Measurements from ENCODE around the gene MYO7B. TPM values are rescaled to one million over a fixed set of nuclear protein-coding genes. Genes with fewer than 3 reads are reported as not detected.

The MYO7B gene
- total RNA-seq, 1 donor from 2014 or later: 1.3 TPM

GRCh38 chr2:127625572-127625951, 90.1 kb downstream of the MYO7B start:
- H3K27me3 ChIP-seq: no peaks in the 10 kb centered on the region
- intact Hi-C loops (cut with DNase I): no loop called here
- no peak overlapping the region for H3K4me3 ChIP-seq
- peak in 1 of 2 donors; percentile 56 for DNase-seq (ENCODE audit: low spot score in 2 of 2)
- no peaks in the 10 kb centered on the region for H3K4me1 ChIP-seq
- H3K36me3 ChIP-seq: no peaks in the 10 kb centered on the region
- H3K27ac ChIP-seq: no peak overlapping the region
- TF ChIP-seq CTCF (IDR thresholded peaks at IDR 0.05): no peak
- no peaks in the 10 kb centered on the region for H3K9me3 ChIP-seq

GRCh38 chr2:127626175-127626574, 90.7 kb downstream of the MYO7B start:
- no peaks in the 10 kb centered on the region for H3K9me3 ChIP-seq
- TF ChIP-seq CTCF (IDR thresholded peaks at IDR 0.05): no peak
- no peak for DNase-seq (ENCODE audit: low spot score in 2 of 2)
- no peak overlapping the region for H3K4me3 ChIP-seq
- no peaks in the 10 kb centered on the region for H3K27me3 ChIP-seq
- no peak overlapping the region for H3K27ac ChIP-seq
- intact Hi-C loops (cut with DNase I): no loop called here
- no peaks in the 10 kb centered on the region for H3K4me1 ChIP-seq
- H3K36me3 ChIP-seq: no peaks in the 10 kb centered on the region

GRCh38 chr2:127626917-127627739, 91.6 kb downstream of the MYO7B start:
- Histone ChIP-seq H3K4me3 (no peak overlapping the region), H3K36me3 (no peaks in the 10 kb centered on the region), H3K27ac (no peak overlapping the region), H3K27me3 (no peaks in the 10 kb centered on the region), H3K4me1 (peaks cover 0 to 2% of the 10 kb centered on the region in 2 donors), H3K9me3 (no peaks in the 10 kb centered on the region)
- peak in 1 of 2 donors; percentile 63 for DNase-seq (ENCODE audit: low spot score in 2 of 2)
- TF ChIP-seq CTCF (IDR thresholded peaks at IDR 0.05): no peak
- intact Hi-C loops (cut with DNase I): no loop called here

GRCh38 chr2:127627740-127628571, 92.5 kb downstream of the MYO7B start:
- Histone ChIP-seq H3K9me3 (no peaks in the 10 kb centered on the region), H3K27me3 (no peaks in the 10 kb centered on the region), H3K36me3 (no peaks in the 10 kb centered on the region), H3K4me3 (no peak overlapping the region), H3K4me1 (peaks cover 0 to 10% of the 10 kb centered on the region in 2 donors), H3K27ac (no peak overlapping the region)
- DNase-seq (ENCODE audit: low spot score in 2 of 2): no peak
- intact Hi-C loops (cut with DNase I): no loop called here
- TF ChIP-seq CTCF (IDR thresholded peaks at IDR 0.05): no peak

GRCh38 chr2:127628767-127629614, 93.5 kb downstream of the MYO7B start:
- Histone ChIP-seq H3K4me1 (peaks cover 2 to 20% of the 10 kb centered on the region in 2 donors), H3K27ac (no peak overlapping the region), H3K36me3 (no peaks in the 10 kb centered on the region), H3K4me3 (no peak overlapping the region), H3K27me3 (no peaks in the 10 kb centered on the region), H3K9me3 (no peaks in the 10 kb centered on the region)
- no peak for TF ChIP-seq CTCF (IDR thresholded peaks at IDR 0.05)
- DNase-seq (ENCODE audit: low spot score in 2 of 2): no peak
- intact Hi-C loops (cut with DNase I): no loop called here
